ENCODE measurements around the gene ZAR1L. TPM values are rescaled to one million over a fixed set of nuclear protein-coding genes. Genes with fewer than 3 reads are reported as not detected.

ZAR1L gene
- total and polyA plus RNA-seq, 12 donors: not detected

DNA sequence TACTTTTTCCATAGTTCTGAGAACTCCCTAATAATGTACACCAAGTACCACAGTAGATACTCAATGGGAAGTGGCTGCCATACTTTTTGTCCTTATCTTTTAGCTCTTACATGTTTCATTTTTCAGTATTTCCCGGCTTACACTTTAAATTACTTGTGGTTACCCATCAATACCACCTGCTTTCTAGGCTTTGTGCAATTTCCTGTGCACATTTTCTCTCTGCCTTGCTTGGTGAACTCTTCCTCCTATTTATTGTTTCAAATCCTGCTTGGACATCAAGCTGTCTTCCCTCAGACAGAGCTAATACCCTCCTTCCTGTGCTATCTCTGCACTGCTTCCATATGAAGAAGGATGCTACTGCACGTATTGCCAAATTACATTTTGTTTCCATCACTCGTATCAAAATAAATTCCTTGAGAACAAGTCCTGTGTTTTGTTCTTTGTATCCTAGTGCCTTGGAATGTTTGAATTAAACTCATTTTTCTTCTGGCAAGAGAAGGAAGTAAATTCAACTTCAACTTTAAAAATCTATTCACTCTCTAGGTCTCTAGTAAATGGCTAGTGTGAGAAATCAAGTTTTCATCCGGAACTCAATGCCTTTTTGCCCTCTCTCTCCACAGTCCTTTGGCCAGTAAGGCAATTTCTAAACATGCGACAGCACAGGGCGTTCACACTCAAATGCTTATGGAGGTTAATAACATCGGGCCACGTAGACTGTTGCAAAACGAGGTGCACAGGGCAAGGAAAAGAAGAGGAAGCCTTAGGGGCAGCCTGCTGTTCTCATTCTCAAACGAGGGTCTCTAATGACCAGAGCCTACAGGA, 5.6 kb downstream of the ZAR1L start:
- Histone ChIP-seq H3K4me3 (peak overlapping the region in 7 of 10 donors; percentile 9 to 39 (median 33)), H3K27ac (peak overlapping the region in 3 of 10 donors; percentile 17 to 42 (median 23)), H3K36me3 (no peaks in the 10 kb centered on the region), H3K9me3 (peaks cover 0 to 7% (median 0%) of the 10 kb centered on the region in 11 donors), H3K4me1 (peaks cover 0 to 18% (median 9%) of the 10 kb centered on the region in 9 donors), H3K27me3 (no peaks in the 10 kb centered on the region)
- DNase-seq (no peak), ATAC-seq (peak; percentile 9 to 59 (median 44))
- TF ChIP-seq, protein P1, sequence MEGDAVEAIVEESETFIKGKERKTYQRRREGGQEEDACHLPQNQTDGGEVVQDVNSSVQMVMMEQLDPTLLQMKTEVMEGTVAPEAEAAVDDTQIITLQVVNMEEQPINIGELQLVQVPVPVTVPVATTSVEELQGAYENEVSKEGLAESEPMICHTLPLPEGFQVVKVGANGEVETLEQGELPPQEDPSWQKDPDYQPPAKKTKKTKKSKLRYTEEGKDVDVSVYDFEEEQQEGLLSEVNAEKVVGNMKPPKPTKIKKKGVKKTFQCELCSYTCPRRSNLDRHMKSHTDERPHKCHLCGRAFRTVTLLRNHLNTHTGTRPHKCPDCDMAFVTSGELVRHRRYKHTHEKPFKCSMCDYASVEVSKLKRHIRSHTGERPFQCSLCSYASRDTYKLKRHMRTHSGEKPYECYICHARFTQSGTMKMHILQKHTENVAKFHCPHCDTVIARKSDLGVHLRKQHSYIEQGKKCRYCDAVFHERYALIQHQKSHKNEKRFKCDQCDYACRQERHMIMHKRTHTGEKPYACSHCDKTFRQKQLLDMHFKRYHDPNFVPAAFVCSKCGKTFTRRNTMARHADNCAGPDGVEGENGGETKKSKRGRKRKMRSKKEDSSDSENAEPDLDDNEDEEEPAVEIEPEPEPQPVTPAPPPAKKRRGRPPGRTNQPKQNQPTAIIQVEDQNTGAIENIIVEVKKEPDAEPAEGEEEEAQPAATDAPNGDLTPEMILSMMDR (IDR thresholded peaks at IDR 0.05): no peak
- intact Hi-C loops (cut with DNase I): loop anchor here (1.0 to 10.0 kb wide), 12 partner anchors 62 to 485 kb away; no protein-coding TSS in a partner anchor
- WGBS, 2 donors: 47 to 53% methylated on average over 10 of the region's 10 CpGs

DNA sequence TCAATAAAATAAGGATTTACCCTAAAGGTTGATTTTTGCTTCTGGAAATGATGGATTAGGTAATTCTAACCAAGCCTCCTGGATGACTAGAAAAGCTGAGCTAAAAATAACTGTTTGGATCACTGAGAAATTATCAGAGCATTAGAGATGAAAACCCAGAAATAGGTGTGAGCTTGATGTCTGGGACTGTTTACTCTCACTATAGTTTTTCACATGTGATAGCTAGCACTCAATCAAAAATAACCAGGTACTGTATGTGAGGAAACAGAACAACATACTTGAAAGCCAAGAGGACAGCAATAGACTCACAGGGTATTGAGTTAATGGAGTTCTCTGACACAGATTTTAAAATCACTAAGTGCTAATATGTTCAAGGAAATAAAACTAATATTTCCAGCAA, 9.5 kb downstream of the ZAR1L start:
- H3K9me3 ChIP-seq: peaks cover 0 to 7% (median 0%) of the 10 kb centered on the region in 11 donors
- intact Hi-C loops (cut with DNase I): loop anchor here in 4 of 10 donors (5.0 to 10.0 kb wide), 5 partner anchors 61 to 478 kb away; no protein-coding TSS in a partner anchor
- ATAC-seq (peak in 3 of 8 donors; percentile 32 to 73 (median 47)), DNase-seq (no peak)
- H3K27ac ChIP-seq: no peak overlapping the region
- no peak overlapping the region for H3K4me3 ChIP-seq
- H3K36me3 ChIP-seq: no peaks in the 10 kb centered on the region
- TF ChIP-seq, protein P1 (IDR thresholded peaks at IDR 0.05): no peak
- no peaks in the 10 kb centered on the region for H3K27me3 ChIP-seq
- peaks cover 0 to 13% (median 9%) of the 10 kb centered on the region in 9 donors for H3K4me1 ChIP-seq

DNA sequence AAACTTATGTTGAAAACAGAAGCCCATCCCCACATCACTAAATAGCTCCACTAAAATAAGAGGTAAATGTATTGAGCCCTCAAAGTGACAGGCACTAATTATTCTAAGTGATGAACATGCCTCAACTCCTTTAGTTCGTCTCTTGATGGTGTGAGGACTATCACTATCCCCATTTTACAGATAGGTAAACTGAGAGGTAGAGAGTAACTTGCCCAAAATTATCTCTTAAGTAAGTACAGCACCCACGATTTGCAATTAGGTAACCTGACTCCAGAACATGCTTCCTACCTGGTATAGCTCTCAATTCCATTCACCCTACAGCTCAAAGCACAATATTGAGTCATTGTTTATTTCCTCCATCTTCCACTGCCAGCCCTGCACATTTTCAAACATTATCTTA, 12.7 kb downstream of the ZAR1L start:
- peaks cover 0 to 7% (median 0%) of the 10 kb centered on the region in 11 donors for H3K9me3 ChIP-seq
- 85 to 92% methylated on average over 2 of the region's 2 CpGs for WGBS, 2 donors
- H3K27me3 ChIP-seq: no peaks in the 10 kb centered on the region
- TF ChIP-seq, protein P1 (IDR thresholded peaks at IDR 0.05): no peak
- ATAC-seq (no peak), DNase-seq (no peak)
- intact Hi-C loops (cut with DNase I): loop anchor here in 3 of 10 donors (10.0 kb wide), 3 partner anchors 58 to 388 kb away; no protein-coding TSS in a partner anchor
- H3K4me3 ChIP-seq: no peak overlapping the region
- no peak overlapping the region for H3K27ac ChIP-seq
- peaks cover 0 to 10% (median 0%) of the 10 kb centered on the region in 9 donors for H3K36me3 ChIP-seq
- no peaks in the 10 kb centered on the region for H3K4me1 ChIP-seq

DNA sequence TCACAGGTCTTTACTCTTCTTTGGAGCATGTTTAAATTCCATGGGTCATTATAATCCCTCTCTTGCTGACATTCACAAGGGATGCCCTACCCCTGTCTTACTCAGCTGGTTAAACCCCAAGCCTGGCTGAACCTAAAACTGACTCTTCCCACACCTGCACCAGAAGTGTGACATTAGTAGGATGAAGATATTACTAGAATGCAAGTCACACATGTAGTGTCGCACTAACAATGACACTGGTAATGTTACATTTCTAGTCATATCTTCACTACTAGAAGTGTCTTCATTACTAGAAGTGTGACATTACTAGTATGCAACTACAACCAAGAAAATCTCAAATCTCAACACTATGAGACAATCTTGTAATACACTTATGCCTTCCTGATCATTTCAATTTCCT, 14.2 kb downstream of the ZAR1L start:
- TF ChIP-seq, protein P1 (IDR thresholded peaks at IDR 0.05): no peak
- ATAC-seq (no peak), DNase-seq (no peak)
- Histone ChIP-seq H3K36me3 (peaks cover 0 to 24% (median 3%) of the 10 kb centered on the region in 9 donors), H3K27ac (no peak overlapping the region), H3K9me3 (peaks cover 0 to 7% (median 0%) of the 10 kb centered on the region in 11 donors), H3K4me3 (no peak overlapping the region), H3K27me3 (no peaks in the 10 kb centered on the region), H3K4me1 (no peaks in the 10 kb centered on the region)
- 93 to 97% methylated on average over 1 of the region's 1 CpG for WGBS, 2 donors
- intact Hi-C loops (cut with DNase I): loop anchor here in 3 of 10 donors (10.0 kb wide), 3 partner anchors 56 to 386 kb away; no protein-coding TSS in a partner anchor

All from heart right ventricle (tissue), 16 donors.